GM12878 (cell line): ENCODE results near the gene XRN2. TPM values are rescaled to one million over a fixed set of nuclear protein-coding genes. Genes with fewer than 3 reads are reported as not detected.

ENCODE experiments used
- ETV6 ChIP-seq, 2 experiments: fragments of 450-650 bp in 1 of 2; IDR thresholded peaks in 1 of 2; conservative IDR thresholded peaks in 1 of 2; 2 replicates each; pipeline ENCODE4 v1.6.1; 2014; ENCODE audit warnings: antibody characterized with exemption in 1 of 2, borderline replicate concordance in 1 of 2, low read depth in 1 of 2, mild to moderate bottlenecking in 1 of 2, moderate library complexity in 1 of 2
- FOXK2 ChIP-seq: fragments of 450-650 bp; IDR thresholded peaks from 2 replicates; pipeline ENCODE4 v1.6.1; 2017; ENCODE audit warnings: mild to moderate bottlenecking, moderate library complexity
- NR2C2 ChIP-seq: IDR thresholded peaks from 2 replicates; pipeline ENCODE4 v1.6.1; 2011; ENCODE audit warnings: borderline replicate concordance, low read depth; ENCODE audit not compliant: control insufficient read depth, insufficient read length
- SMARCA5 ChIP-seq: fragments of 450-650 bp; IDR thresholded peaks from 2 replicates; pipeline ENCODE4 v1.6.1; 2017; ENCODE audit warnings: mild to moderate bottlenecking
- SREBF2 ChIP-seq: IDR thresholded peaks from 2 replicates; pipeline ENCODE4 v1.6.1; 2012; ENCODE audit warnings: mild to moderate bottlenecking, low read length
- SUZ12 ChIP-seq: fragments of 200-600 bp; sonication (generic); IDR thresholded peaks from one replicate; pipeline ENCODE4 v1.6.1; 2018; ENCODE audit warnings: antibody characterized with exemption, mild to moderate bottlenecking; ENCODE audit not compliant: unreplicated experiment
- ZBTB40 ChIP-seq: fragments of 450-650 bp; IDR thresholded peaks from 2 replicates; pipeline ENCODE4 v1.6.1; 2016; ENCODE audit warnings: mild to moderate bottlenecking, moderate library complexity, borderline replicate concordance
- ZNF207 ChIP-seq: fragments of 450-650 bp; IDR thresholded peaks from 2 replicates; pipeline ENCODE4 v1.6.1; 2014; ENCODE audit warnings: antibody characterized with exemption, mild to moderate bottlenecking, borderline replicate concordance
- polyA plus RNA-seq, 11 experiments: library from polyadenylated mRNA; depleted of rRNA in 4 of 11; unstranded in 6 of 11; stranded (reverse) in 5 of 11; fragments of >200 nt; fragmentation: Nextera tagmentation in 4 of 11; fragmentation: Illumina TruSeq in 1 of 11; extraction: Ambion mirVana in 4 of 11; extraction: Trizol in 1 of 11; gene quantifications; 1 replicate in 1 of 11; 2 replicates in 10 of 11; pipeline versions ENCODE4 v1.2.1 to v1.2.3, GENCODE V29; 2011 to 2016; ENCODE audit warnings: inconsistent platforms in 2 of 11, missing spikeins in 2 of 11, low read depth in 1 of 11
- total RNA-seq, 4 experiments: library from RNA; depleted of rRNA in 3 of 4; stranded (reverse); fragments of >200 nt in 3 of 4; fragmentation: Illumina TruSeq in 1 of 4; extraction: Trizol in 1 of 4; gene quantifications; 2 replicates each; pipeline versions ENCODE4 v1.2.1 to v1.2.3, GENCODE V29; 2013 to 2021
- TF ChIP-seq, protein P1 (sequence below): fragments of 450-650 bp; IDR thresholded peaks from 2 replicates; pipeline ENCODE4 v1.6.1; 2014; ENCODE audit warnings: mild to moderate bottlenecking

Gene XRN2
- total and polyA plus RNA-seq, 10 of the 15 experiments (the other 5 are each of a cell fraction or from before 2014, with no cell fraction given) = 59.7 to 97.8 (median 75.6) TPM

DNA sequence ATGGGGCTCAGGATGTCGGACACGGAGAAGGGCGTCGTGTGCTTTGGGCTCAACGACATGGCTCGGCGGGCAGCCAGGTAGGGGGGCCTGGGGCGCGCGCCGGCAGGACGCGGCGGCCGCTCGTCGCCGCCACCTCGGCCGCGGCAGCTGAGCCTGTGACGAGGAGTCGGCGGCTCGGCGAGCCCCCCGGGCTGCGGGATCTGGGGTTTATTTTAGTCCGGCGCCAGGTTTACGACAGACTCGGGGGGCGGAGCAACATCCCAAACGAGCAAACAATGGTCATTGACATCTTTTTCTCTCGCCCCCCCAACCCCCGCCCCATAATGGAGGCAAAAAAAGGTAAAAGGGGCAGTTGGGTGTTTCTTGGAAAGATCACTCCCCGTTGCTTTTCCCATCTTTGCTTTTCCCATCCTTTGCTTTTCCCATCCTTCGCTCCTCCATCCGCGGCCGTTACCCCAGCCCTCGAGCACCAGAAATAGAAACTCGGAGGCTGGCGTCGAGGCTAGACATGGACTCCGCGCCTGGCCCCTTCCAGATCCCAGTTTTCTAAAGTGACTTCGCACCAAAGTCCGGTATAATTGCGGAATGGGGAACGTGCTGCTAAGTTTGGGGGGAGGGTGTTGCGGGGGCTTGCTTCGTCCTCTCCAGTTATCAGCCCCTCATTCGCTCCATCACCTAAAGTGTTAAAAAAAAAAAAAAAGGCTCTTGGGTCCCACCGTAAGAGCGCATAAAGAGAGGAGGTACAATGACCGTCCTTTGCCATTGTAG, 94.4 kb downstream of the XRN2 start, which contains the start of gene NKX2-4 (continued):
- TF ChIP-seq SREBF2 (no peak), NR2C2 (no peak), SUZ12 (no peak), ZBTB40 (no peak), ZNF207 (no peak), FOXK2 (no peak), ETV6 (conservative IDR thresholded peaks at IDR 0.05 in 1 of 2, IDR thresholded peaks at IDR 0.05 in 1 of 2; ENCODE audit: borderline replicate concordance in 1 of 2, low read depth in 1 of 2) (no peak), SMARCA5 (no peak)
- TF ChIP-seq, protein P1, sequence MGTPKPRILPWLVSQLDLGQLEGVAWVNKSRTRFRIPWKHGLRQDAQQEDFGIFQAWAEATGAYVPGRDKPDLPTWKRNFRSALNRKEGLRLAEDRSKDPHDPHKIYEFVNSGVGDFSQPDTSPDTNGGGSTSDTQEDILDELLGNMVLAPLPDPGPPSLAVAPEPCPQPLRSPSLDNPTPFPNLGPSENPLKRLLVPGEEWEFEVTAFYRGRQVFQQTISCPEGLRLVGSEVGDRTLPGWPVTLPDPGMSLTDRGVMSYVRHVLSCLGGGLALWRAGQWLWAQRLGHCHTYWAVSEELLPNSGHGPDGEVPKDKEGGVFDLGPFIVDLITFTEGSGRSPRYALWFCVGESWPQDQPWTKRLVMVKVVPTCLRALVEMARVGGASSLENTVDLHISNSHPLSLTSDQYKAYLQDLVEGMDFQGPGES = no peak
